Fibroblast of skin of right quadriceps (primary cell): ENCODE data around the gene GRID1.
"Not testable (repeated sequence)": the region's sequence is repeated elsewhere in the genome, so short reads cannot be mapped to it uniquely, and the experiment has no call there.

Experiments
- DNase-seq: peaks from one replicate; pipeline ENCODE4 v3.0.0-alpha.2; 2013

GRID1 gene

GRCh38 chr10:85946713-85947326 is 419.8 kb downstream of the GRID1 start:
- DNase-seq = no peak

GRCh38 chr10:85936161-85936560 is 430.4 kb downstream of the GRID1 start:
- no peak for DNase-seq

- DNase-seq = no peak
Measured at GRCh38 chr10:85934586-85934985, 432.0 kb downstream of the GRID1 start.

GRCh38 chr10:85929993-85930392 is 436.6 kb downstream of the GRID1 start:
- not testable (repeated sequence) for DNase-seq

GRCh38 chr10:85927952-85928665 is 438.5 kb downstream of the GRID1 start:
- no peak for DNase-seq

- no peak for DNase-seq
Measured at GRCh38 chr10:85926986-85927385, 439.6 kb downstream of the GRID1 start.

GRCh38 chr10:85926136-85926535 is 440.5 kb downstream of the GRID1 start:
- no peak for DNase-seq

GRCh38 chr10:85925201-85925750 is 441.3 kb downstream of the GRID1 start:
- DNase-seq = no peak

GRCh38 chr10:85924382-85925102 is 442.1 kb downstream of the GRID1 start:
- no peak for DNase-seq

- DNase-seq = no peak
Measured at GRCh38 chr10:85922356-85923129, 444.1 kb downstream of the GRID1 start.

- DNase-seq = no peak
Measured at GRCh38 chr10:85921789-85922188, 444.8 kb downstream of the GRID1 start.

GRCh38 chr10:85920311-85920710 is 446.3 kb downstream of the GRID1 start:
- no peak for DNase-seq

GRCh38 chr10:85919491-85920021 is 447.0 kb downstream of the GRID1 start:
- no peak for DNase-seq

GRCh38 chr10:85918371-85918770 is 448.2 kb downstream of the GRID1 start:
- no peak for DNase-seq

GRCh38 chr10:85917601-85918000 is 449.0 kb downstream of the GRID1 start:
- no peak for DNase-seq

- no peak for DNase-seq
Measured at GRCh38 chr10:85916994-85917573, 449.5 kb downstream of the GRID1 start.

- DNase-seq = no peak
Measured at GRCh38 chr10:85916286-85916685, 450.3 kb downstream of the GRID1 start.

GRCh38 chr10:85915245-85915846 is 451.2 kb downstream of the GRID1 start:
- DNase-seq = no peak

GRCh38 chr10:85914720-85915119 is 451.9 kb downstream of the GRID1 start:
- no peak for DNase-seq

GRCh38 chr10:85908462-85908861 is 458.1 kb downstream of the GRID1 start:
- no peak for DNase-seq

GRCh38 chr10:85902051-85902450 is 464.5 kb downstream of the GRID1 start:
- DNase-seq = no peak

GRCh38 chr10:85901599-85901998 is 465.0 kb downstream of the GRID1 start:
- no peak for DNase-seq
